GOT3 (cell line): ENCODE results near the gene TRDMT1.
A peak's percentile ranks its signal among the peaks of the same experiment; 100 is the strongest.

Experiments
- DNase-seq: peaks from one replicate; lab custom pipeline; 2025; ENCODE audit warnings: mixed read lengths; lab: John Stamatoyannopoulos, UW

TRDMT1 gene

DNA sequence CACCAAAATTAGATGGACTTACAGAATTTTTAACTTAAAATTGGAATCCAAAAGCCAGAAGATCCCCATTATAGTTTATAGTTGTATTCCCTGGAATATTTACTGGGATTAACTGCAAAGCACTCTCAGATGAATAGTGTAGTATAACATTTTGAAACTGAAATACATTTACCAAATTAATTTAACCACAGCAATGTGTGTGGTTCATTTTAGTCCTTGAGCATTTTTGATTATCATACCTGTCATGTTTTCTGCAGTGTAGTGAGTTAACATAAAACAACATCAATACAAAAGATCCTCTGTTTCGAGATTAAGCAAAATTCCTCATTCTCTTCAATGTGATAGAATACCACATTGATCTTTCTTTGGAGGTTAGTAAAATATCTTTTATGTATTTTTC, 30.3 kb upstream of the TRDMT1 start:
- no peak for DNase-seq

- DNase-seq, result peak; percentile 50
Measured at GRCh38 chr10:17229967-17230682, 28.7 kb upstream of the TRDMT1 start.

DNA sequence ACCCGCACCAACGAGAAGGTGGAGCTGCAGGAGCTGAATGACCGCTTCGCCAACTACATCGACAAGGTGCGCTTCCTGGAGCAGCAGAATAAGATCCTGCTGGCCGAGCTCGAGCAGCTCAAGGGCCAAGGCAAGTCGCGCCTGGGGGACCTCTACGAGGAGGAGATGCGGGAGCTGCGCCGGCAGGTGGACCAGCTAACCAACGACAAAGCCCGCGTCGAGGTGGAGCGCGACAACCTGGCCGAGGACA, 28.2 kb upstream of the TRDMT1 start:
- DNase-seq, result no peak

- DNase-seq, result peak; percentile 90
Measured at GRCh38 chr10:17229016-17229716, 27.7 kb upstream of the TRDMT1 start.

DNA sequence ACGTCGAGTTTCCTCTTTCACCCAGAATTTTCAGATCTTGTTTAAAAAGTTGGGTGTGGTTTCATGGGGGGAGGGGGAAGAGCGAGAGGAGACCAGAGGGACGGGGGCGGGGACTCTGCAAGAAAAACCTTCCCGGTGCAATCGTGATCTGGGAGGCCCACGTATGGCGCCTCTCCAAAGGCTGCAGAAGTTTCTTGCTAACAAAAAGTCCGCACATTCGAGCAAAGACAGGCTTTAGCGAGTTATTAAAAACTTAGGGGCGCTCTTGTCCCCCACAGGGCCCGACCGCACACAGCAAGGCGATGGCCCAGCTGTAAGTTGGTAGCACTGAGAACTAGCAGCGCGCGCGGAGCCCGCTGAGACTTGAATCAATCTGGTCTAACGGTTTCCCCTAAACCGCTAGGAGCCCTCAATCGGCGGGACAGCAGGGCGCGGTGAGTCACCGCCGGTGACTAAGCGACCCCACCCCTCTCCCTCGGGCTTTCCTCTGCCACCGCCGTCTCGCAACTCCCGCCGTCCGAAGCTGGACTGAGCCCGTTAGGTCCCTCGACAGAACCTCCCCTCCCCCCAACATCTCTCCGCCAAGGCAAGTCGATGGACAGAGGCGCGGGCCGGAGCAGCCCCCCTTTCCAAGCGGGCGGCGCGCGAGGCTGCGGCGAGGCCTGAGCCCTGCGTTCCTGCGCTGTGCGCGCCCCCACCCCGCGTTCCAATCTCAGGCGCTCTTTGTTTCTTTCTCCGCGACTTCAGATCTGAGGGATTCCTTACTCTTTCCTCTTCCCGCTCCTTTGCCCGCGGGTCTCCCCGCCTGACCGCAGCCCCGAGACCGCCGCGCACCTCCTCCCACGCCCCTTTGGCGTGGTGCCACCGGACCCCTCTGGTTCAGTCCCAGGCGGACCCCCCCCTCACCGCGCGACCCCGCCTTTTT, 26.9 kb upstream of the TRDMT1 start, which contains the start of gene VIM:
VIM (plus strand) TSS at position 151 of the 925 bp plus-strand sequence. CDS start 1,182 bp downstream, outside the sequence.
- DNase-seq, result peak; percentile 87

DNA sequence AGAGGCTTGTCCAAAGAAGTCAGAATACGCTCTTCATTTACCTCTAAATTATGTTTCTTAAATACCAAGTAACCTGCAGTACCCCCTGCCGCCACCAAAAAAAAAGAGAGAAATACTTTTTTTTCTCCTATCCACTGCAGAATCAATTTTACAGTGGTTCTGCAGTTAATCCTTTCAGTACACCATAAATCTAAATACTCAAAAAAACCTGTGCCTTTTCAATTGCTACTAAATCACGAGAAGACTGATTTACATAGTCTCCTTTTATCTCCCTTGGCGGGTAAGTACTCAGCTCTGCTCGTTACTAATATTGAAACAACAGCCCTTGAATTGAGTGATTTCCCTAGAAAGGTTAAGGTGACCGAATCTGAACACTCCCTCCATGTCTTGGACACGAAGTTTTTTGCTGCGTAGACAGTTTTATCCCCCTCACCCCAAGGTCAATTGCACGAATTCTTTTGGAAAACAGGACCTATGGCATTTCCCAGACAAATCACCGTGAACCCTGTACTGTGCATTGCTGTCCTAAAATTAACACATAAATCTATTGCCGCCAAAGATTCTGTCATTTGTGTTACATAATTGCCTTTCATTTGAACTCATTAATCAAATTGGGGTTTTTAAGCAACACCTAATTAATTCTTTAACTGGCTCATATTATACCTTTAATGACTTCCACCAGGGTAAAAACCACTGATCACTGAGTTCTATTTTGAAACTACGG, 26.1 kb upstream of the TRDMT1 start:
- DNase-seq, result no peak

DNA sequence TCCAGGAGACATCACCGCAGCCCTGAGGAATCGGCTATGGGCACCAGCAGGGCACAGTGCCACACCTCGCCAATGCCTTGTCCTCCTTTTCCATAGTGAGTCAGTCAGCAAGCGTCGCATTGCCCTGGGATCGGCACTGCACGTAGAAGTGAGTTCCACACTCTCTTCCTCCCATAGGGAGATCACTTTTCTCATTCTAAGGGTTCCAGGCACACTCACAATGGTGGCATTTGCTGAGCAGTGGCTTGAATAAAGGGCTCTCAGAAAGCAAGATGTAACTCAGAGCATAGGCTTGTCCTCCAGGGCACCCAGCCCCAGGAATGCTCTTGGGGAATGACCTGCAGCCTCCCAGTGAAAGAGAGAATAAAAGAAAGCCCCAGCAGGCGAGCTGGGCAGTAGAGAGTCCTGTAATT, 25.4 kb upstream of the TRDMT1 start:
- no peak for DNase-seq

- DNase-seq, result no peak
Measured at GRCh38 chr10:17225808-17226207, 24.3 kb upstream of the TRDMT1 start.

DNA sequence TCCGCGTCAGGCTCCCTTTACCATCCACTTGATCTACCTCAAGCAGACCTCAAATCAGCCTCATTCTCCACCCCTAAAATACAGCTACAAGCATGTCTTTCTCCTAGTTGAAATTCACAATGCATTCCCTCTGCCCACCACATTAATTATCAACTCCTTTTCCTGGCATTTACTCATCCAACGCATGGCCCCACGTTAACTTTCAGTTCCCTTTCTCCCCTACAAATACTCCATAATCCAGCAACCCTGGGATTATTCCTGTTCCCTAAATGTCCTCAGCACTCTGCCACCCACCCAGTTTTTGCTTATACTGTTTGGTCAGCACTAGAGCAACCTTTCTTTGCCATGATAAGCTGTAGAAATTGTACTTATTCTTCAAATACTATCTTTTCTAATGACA, 20.9 kb upstream of the TRDMT1 start:
- no peak for DNase-seq

DNA sequence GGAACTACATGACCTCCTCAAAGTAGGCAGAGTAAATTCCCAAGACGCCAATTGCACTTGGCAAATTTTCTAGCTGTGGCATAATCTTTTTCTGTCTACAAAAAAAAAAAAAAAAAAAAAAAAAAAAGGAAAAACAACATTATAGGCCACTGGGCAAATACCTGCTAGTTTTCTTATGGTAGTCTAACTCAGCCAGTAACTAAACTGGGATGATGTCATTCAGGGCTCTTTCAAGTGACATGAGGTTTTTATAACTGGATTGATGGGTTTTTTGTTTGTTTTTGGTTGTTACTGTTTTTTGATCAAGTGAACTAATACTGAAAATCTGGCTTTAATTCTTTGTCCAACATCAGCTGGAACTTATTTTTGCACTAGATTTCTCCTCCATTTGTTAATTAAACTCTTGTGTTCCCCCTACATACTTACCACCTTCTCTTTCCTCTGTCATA, 19.2 kb upstream of the TRDMT1 start:
- no peak for DNase-seq

- no peak for DNase-seq
Measured at GRCh38 chr10:17219024-17219423, 17.6 kb upstream of the TRDMT1 start.

DNA sequence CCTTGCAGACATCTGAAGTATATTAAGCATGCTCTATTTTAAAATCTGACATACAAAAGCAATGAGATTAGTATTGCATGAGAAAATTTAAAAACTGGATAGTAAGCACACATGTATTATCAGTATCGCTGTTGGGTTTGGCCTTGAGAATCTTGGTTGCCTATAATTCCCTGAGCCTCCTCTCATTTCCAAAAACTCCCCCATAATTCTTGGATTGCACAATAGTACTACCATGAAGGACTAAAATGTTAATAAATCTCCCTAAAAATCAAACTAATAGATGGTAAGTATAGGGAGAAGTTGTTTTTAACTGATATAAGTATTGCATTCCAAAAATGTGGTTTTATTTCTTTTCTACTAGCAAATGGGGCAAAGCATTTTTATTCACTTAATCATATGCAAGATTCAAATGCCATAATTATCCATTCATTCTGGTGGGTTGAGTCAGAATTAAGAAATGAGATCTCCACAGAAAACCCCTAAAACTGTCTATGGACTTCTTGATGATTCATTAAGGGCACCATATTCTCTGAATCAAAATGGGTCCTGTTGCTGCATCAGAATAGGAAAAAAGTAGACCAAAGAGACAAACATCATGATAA, 16.3 kb upstream of the TRDMT1 start:
- DNase-seq, result no peak

- DNase-seq, result no peak
Measured at GRCh38 chr10:17216901-17217395, 15.5 kb upstream of the TRDMT1 start.

GRCh38 chr10:17216217-17216900, 14.9 kb upstream of the TRDMT1 start:
- no peak for DNase-seq

GRCh38 chr10:17215782-17216122, 14.3 kb upstream of the TRDMT1 start:
- DNase-seq, result no peak

- DNase-seq, result no peak
Measured at GRCh38 chr10:17214971-17215781, 13.7 kb upstream of the TRDMT1 start.

GRCh38 chr10:17214526-17214925, 13.1 kb upstream of the TRDMT1 start:
- no peak for DNase-seq

DNA sequence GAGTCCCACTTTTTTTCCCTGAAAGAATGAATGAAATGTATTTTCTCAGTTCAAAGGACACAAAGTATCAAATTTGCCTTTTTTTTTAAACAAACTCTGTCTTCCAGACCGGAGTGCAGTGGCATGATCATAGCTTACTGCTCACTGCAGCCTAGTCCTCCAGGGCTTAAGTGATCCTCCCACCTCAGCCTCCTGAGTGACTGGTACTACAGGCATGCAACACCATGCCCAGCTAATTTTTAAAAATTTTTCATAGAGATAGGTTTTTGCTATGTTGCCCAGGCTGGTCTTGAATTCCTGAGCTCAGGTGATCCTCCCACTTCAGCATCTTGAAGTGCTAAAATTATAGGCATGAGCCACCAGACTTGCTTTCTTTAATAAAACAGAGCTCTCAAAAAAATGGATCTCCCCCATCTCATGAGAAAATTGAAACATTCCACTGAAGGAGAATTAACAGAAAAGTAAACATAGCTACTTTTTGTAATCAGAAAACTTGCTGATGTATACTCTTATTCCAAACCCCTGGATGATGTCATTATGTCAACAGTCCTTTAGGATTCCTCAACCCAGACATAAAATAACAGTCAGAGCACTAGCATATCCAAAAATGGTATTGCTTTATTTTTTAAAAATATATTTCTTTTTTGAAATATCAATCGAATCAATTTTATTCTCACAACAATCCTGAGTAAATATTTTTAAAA, 12.3 kb upstream of the TRDMT1 start:
- DNase-seq, result no peak

- DNase-seq, result no peak
Measured at GRCh38 chr10:17212802-17213221, 11.3 kb upstream of the TRDMT1 start.
